Activated CD4-positive, alpha-beta T cell treated with anti-CD3 and anti-CD28 coated beads for 36 hours (primary cell): ENCODE results near the gene SYT5. TPM values are rescaled to one million over a fixed set of nuclear protein-coding genes. Genes with fewer than 3 reads are reported as not detected.

ENCODE experiments used
- ATAC-seq: fragments of 200-7000 bp; cut with Tn5 transposase; one replicate; pipeline ENCODE4 v1.10.0; 2021; ENCODE audit warnings: mild to moderate bottlenecking, moderate library complexity
- CTCF ChIA-PET: fragments of 350-600 bp; sonication (Branson Sonifier 250); formaldehyde crosslinking; loops from one replicate; lab custom pipeline; 2021; ENCODE audit warnings: antibody characterized with exemption; lab: Charles Lee
- POLR2A ChIA-PET: fragments of 350-600 bp; sonication (Branson Sonifier 250); formaldehyde crosslinking; loops from one replicate; lab custom pipeline; 2021; ENCODE audit warnings: antibody characterized with exemption, inconsistent platforms; lab: Charles Lee
- DNase-seq: peaks from one replicate; pipeline ENCODE4 v3.0.0-alpha.2; 2020
- H3K27ac Mint-ChIP-seq: one replicate; pipeline ENCODE4 v1.8.0; 2021; ENCODE audit warnings: mixed read lengths
- H3K27me3 Mint-ChIP-seq: one replicate; pipeline ENCODE4 v1.8.0; 2021; ENCODE audit warnings: mixed read lengths
- H3K36me3 Mint-ChIP-seq: one replicate; pipeline ENCODE4 v1.8.0; 2021; ENCODE audit warnings: low read depth, mixed read lengths
- H3K4me1 Mint-ChIP-seq: one replicate; pipeline ENCODE4 v1.8.0; 2021; ENCODE audit warnings: mixed read lengths
- H3K4me3 Mint-ChIP-seq: one replicate; pipeline ENCODE4 v1.8.0; 2021; ENCODE audit warnings: mild to moderate bottlenecking, moderate library complexity, mixed read lengths
- H3K9me3 Mint-ChIP-seq: one replicate; pipeline ENCODE4 v1.8.0; 2021; ENCODE audit warnings: low read depth, mixed read lengths
- intact Hi-C, 2 experiments: fragments of 100-400 bp; cut with DNase I in 1 of 2; cut with micrococcal nuclease in 1 of 2; formaldehyde crosslinking; loops; one replicate each; pipeline versions ENCODE4 v1.14.2 to v1.15.1; 2022 to 2024; cut with DNase I, micrococcal nuclease
- total RNA-seq, 2 experiments: library from RNA; stranded (reverse); gene quantifications; one replicate each; pipeline ENCODE4 v1.2.3, GENCODE V29; 2021

The SYT5 gene
- total RNA-seq, 2 experiments from 2014 or later, result 0.37 TPM; not detected in 1

DNA sequence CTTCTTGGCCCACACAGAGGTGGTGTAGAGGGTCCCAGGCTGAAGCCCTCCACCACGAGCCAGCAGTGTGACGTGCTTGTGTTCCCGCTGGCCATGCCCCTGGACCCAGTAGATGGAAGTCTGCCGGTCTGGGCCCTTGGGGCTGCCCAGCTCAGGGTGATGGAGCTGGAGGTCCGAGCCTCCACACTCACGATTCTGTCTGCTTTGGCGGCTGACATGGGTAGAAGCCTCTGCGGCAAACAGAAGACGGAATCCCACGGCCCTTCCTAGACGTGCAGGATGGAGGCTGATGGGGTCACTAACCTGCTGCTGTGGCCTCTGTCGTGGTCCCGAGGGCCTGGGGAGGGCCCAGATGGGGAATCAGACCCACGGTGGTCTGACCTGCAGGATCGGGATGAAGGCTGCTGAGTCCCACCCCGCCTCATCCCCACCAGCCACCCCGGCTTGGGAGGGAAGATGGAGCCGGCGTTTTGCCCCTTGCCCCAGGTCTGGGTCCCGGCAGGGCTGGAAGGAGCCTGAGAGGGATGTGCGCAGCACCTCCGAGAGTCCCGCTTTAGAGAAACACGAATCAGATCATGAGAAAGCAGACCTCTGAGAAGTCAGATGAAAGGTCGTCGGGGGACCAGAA lies 44.1 kb upstream of the SYT5 start:
- Mint-ChIP-seq H3K27ac (no peak overlapping the region), H3K36me3 (peaks cover 32% of the 10 kb centered on the region), H3K9me3 (peaks cover 5% of the 10 kb centered on the region), H3K4me3 (no peak overlapping the region), H3K27me3 (no peaks in the 10 kb centered on the region), H3K4me1 (no peaks in the 10 kb centered on the region)
- intact Hi-C loops, result no loop called here
- DNase-seq (no peak), ATAC-seq (no peak)
- ChIA-PET CTCF (no interaction called here), POLR2A (no interaction called here)

DNA sequence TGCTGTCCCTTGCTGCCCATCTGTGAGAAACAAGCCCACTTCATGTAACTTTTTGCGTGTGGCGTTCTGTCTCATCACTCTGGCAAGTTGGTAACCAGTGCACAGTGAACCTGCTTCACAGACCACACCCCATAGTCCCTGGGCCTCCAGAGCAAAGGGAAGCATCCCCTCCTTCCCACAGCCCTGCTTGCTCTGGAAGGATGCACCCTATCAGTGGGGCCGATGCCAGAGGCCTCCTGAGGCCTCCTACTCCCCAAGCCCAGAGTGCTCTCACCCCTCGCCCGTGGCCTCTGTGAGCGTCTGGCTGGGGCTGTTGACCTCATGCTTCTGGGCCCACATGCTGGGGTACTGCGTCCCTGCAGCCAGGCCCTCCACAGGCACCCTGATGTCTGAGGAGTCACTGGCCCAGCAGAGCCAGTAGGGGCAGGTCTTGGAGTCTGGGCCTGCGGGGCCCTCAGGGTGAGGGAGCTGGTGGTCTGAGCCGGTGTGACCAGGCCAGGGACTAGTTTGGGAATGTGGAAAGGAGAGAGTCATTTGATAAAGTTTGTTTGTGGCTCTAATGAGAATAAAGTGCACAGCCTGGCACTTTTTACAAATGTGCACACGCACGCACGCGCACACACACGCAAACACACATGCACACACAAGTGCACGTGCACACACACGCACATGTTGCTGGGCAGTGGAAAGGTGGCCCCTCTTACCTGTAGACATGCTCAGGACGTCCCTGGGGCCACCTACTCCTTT lies 43.4 kb upstream of the SYT5 start:
- ChIA-PET CTCF (no interaction called here), POLR2A (no interaction called here)

DNA sequence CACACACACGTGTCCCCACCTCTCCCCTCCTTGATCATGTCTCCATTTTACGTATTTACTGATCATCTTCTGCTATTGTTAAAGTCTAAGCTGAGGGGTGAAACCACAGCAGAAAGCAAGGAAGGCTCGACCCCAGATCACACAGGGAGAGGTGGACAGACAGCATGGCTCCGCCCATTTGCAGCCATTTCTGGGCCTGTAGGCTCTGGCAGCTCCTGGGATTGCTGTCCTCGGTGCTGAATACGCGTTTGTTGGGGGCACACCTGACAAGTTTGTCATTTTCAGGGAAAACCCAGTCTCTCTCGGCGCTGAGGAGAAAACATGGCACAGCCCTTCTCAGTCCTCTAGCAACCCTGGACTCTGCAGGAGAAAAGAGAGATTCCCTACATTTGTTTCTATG lies 40.4 kb upstream of the SYT5 start:
- ATAC-seq (no peak), DNase-seq (peak; percentile 36)
- Mint-ChIP-seq H3K27me3 (peaks cover 8% of the 10 kb centered on the region), H3K36me3 (peaks cover 17% of the 10 kb centered on the region), H3K9me3 (peaks cover 7% of the 10 kb centered on the region), H3K4me3 (no peak overlapping the region), H3K4me1 (peaks cover 15% of the 10 kb centered on the region), H3K27ac (no peak overlapping the region)
- ChIA-PET CTCF (interaction anchor here (0.7 to 0.8 kb wide), 2 partner anchors 73 to 131 kb away, joined by 3 read pairs; no protein-coding TSS in a partner anchor), POLR2A (no interaction called here)
- intact Hi-C loops, result no loop called here

More for the DNA sequence above, 43.4 kb upstream of the SYT5 start:
- H3K27me3 Mint-ChIP-seq, result no peaks in the 10 kb centered on the region
- no peak overlapping the region for H3K27ac Mint-ChIP-seq
- peaks cover 30% of the 10 kb centered on the region for H3K36me3 Mint-ChIP-seq
- H3K4me3 Mint-ChIP-seq, result no peak overlapping the region
- DNase-seq (no peak), ATAC-seq (no peak)
- intact Hi-C loops, result no loop called here
- no peaks in the 10 kb centered on the region for H3K4me1 Mint-ChIP-seq
- H3K9me3 Mint-ChIP-seq, result peaks cover 5% of the 10 kb centered on the region

DNA sequence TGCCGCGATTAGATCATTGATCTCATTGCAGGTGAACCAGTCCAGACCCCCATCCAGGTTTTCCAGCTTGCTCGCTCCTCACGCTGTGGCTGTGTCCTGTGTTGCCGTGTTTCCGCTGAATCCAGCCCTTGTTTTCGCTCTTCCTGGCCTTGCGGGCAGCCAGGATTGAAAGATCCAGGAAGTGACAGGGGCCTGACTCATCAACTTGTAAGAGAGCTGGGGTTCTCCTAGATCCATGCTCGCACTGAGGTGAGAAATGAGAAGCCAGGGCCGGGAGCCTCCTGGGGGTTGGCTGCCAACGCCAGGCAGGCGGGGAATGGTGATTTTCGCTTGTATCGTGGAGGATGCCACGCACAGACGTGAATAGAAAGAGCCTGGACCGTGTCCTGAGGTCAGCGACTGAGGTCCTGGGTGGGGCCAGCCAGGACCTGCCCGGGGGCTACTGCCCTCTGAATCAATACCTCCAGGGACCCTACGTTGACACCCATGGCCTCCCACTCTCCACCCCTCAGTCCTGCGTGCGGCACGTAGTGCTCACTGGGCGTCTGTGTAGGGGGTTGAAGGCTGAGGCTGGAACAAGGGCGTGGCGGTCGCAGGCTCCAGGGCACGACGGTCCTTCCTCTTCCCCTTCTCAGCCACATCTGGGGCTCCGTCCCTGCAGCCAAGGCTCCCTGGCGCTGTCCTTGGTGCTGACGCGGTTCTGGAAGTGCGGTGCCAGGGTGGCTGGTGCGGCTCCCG lies 36.5 kb upstream of the SYT5 start:
- intact Hi-C loops, result loop anchor here (1.0 to 5.0 kb wide), 5 partner anchors 37 to 43 kb away; partner anchors contain the start of gene PPP6R1 (in 2 of the 2)
- ChIA-PET POLR2A (interaction anchor here (0.5 kb wide), 1 partner anchor 186 kb away, joined by 6 read pairs; no protein-coding TSS in a partner anchor), CTCF (no interaction called here)
- Mint-ChIP-seq H3K4me3 (peak overlapping the region; percentile 43), H3K9me3 (peaks cover 12% of the 10 kb centered on the region), H3K27me3 (peaks cover 20% of the 10 kb centered on the region), H3K27ac (no peak overlapping the region), H3K36me3 (peaks cover 11% of the 10 kb centered on the region), H3K4me1 (peaks cover 15% of the 10 kb centered on the region)
- peak; percentile 84 for DNase-seq
- peak; percentile 90 for ATAC-seq

DNA sequence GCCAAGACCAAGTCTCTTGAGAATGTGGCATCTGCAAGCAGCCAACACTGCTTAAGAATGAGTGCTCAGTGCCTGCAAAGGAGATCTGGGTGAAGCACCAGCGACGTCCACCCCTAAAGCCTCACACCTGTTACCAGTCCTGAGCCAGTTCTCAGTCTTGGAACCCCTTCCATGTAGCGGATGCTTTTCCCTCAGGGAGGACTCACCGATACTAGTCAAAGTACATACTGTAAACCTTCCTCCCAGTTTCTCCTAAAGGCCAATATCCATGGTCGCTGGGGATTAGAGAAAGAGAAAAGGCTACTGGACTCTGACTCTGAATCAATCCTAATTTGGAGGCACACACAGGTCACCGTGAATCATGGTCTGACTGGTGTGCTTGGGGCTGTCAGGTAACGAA lies 33.5 kb upstream of the SYT5 start:
- Mint-ChIP-seq H3K36me3 (peaks cover 3% of the 10 kb centered on the region), H3K9me3 (peaks cover 6% of the 10 kb centered on the region), H3K27me3 (peaks cover 29% of the 10 kb centered on the region), H3K4me1 (peaks cover 15% of the 10 kb centered on the region), H3K4me3 (no peak overlapping the region), H3K27ac (no peak overlapping the region)
- no peak for DNase-seq
- ChIA-PET POLR2A (no interaction called here), CTCF (no interaction called here)
- intact Hi-C loops, result loop anchor here in 1 of 2 experiments (2.0 kb wide), 1 partner anchor 205 kb away; no protein-coding TSS in a partner anchor
- no peak for ATAC-seq

DNA sequence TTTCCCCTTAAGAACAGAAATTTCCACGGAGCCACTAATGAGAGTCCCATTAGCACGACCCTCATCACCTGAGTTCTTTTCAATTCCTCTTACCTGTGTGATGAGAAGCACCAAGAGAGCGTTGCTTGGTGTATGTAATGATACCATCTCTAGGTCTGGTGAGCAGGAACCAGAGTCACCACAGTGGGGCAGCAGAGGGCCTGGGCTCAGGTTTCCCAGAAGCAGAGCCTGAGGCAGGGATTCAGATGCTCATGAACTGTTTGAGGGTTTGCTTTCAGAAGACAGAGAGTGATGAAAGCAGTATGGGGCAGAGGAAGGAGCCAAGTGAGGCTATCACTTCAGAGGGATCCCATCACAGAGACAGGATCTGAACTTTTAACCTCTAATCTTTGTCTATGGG lies 32.4 kb upstream of the SYT5 start:
- Mint-ChIP-seq H3K4me3 (no peak overlapping the region), H3K27me3 (peaks cover 29% of the 10 kb centered on the region), H3K27ac (no peak overlapping the region), H3K9me3 (peaks cover 6% of the 10 kb centered on the region), H3K4me1 (peaks cover 11% of the 10 kb centered on the region), H3K36me3 (peaks cover 3% of the 10 kb centered on the region)
- DNase-seq (peak; percentile 78), ATAC-seq (no peak)
- CTCF ChIA-PET, result interaction anchor here (0.6 to 0.7 kb wide), 2 partner anchors 48 to 290 kb away, joined by 3 read pairs; no protein-coding TSS in a partner anchor
- intact Hi-C loops, result loop anchor here in 1 of 2 experiments (2.0 kb wide), 1 partner anchor 206 kb away; no protein-coding TSS in a partner anchor
- POLR2A ChIA-PET, result interaction anchor here (0.6 to 0.7 kb wide), 2 partner anchors 264 to 292 kb away, joined by 3 read pairs; no protein-coding TSS in a partner anchor

DNA sequence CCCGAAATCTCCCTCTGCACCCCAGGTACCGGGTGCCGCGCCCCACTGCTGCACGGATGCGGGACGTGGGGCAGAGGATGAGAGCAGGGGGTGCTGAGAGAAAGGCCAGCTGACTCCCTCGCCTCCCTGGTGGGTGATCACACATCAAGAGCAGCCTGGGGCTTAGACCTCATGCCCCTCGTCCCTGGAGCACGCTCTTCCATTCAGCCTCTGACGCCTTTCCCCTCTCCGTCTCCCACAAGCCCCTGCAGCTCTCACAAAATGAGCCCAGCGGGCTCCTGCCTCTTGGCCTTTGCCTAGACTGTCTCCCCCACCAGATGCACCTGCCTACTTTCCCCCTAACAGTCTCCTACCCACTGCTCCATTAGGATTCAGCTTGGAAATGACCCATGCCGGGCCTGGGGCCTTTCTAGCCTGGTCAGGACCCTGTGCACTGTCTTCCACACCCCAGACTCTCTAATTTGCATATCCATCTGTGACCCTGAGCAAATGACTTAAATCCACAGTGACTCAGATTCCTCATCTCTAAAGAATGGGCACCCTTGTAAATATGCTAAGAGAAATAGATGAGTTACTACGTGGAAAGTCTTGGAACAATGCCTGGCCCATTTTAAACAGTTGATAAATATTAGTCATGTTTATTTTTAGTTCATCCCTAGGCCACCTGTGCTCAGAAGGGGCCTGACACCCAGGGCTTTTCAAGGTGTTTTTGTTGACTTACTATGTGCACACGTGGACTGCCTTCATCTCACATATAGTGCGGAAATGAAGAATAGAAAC lies 29.8 kb upstream of the SYT5 start:
- Mint-ChIP-seq H3K4me3 (no peak overlapping the region), H3K27me3 (peaks cover 29% of the 10 kb centered on the region), H3K9me3 (peaks cover 5% of the 10 kb centered on the region), H3K27ac (no peak overlapping the region), H3K36me3 (peaks cover 3% of the 10 kb centered on the region), H3K4me1 (peaks cover 2% of the 10 kb centered on the region)
- CTCF ChIA-PET, result no interaction called here
- no peak for DNase-seq
- no peak for ATAC-seq
- intact Hi-C loops, result no loop called here
- POLR2A ChIA-PET, result no interaction called here

DNA sequence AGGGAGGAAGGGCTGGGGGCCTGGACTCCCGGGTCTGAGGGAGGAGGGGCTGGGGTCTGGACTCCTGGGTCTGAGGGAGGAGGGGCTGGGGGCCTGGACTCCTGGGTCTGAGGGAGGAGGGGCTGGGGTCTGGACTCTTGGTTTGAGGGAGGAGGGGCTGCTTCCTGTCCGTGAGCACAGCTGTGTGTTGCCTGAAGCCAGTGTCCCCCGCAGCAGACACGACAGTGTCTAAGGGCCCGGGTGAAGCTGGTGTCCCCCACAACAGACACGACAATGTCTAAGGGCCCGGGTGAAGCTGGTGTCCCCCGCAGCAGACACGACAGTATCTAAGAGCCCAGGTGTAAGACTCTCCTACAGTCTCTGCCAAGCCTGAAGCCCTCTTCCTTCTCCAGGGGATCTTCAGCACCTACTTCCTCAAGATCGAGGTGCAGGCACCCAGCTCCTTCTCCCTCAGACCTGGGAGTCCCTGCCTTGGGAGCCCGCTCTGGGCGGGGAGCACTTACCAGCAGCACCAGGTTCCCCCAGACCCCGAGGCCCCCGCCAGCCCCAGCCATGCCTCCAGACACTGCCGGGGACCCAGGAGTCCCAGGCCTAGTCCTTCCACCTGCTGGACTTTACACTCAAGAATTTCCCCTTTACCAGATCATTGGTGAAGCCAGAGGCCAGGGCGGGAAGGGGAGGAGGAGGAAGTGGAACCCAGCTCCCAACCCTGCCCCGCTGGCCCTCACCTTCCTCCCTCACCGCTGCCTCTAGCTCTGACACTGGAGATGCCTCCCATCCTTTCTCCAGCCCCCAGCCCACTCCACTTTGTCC lies 29.0 kb upstream of the SYT5 start, which contains the start of gene PTPRH:
Gene PTPRH, minus strand, starts transcription at position 622 of the 813 bp plus-strand sequence. Its CDS starts 68 bp downstream, at position 554.
- ChIA-PET POLR2A (interaction anchor here (0.5 kb wide), 1 partner anchor 16 kb away, joined by 4 read pairs; no protein-coding TSS in a partner anchor), CTCF (no interaction called here)
- Mint-ChIP-seq H3K27me3 (peaks cover 26% of the 10 kb centered on the region), H3K9me3 (peaks cover 5% of the 10 kb centered on the region), H3K27ac (no peak within 1 kb of the TSS), H3K36me3 (peaks cover 3% of the 10 kb centered on the region), H3K4me3 (no peak within 1 kb of the TSS), H3K4me1 (peaks cover 2% of the 10 kb centered on the region)
- DNase-seq, result no peak
- intact Hi-C loops, result no loop called here
- ATAC-seq, result no peak

DNA sequence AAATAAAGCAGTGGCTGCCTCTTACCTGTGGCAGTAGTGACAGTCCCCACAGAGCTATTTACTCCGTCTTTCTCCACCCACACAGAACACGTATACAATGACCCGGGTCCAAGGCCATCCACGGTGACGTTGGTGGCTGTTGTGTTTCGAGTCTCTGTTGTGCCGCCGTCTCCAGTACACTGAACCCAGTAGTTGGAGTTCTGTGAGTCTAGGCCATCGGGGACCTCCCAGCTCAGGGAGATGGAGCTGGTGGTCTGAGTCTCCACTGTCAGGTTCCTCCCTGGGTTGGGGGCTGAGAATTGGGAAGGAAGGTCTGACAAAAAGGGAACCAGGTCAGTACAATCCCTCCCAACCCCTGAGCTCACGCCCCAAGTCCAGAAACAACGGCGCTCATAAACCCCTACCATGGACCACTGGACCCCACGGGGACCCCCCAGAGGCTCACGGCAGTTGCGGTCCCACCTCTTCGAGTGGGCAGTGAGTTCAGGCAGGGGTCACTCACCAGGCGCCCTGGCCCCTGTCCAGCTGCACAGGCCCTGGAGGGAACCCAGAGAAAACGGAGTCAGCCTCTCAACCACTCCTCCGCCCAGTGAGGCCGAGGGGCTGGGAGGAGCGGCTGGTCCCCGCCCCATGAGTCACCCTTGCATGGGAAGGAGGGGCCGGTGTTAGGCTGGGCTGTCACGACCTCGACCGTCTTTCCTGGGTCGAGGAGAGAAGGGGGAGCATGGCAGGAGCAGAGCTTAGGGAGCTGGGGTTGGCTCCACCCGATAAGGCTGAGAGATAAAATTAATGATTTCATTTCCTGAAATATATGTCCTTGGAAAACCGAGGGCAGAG lies 26.8 kb upstream of the SYT5 start:
- POLR2A ChIA-PET, result no interaction called here
- H3K36me3 Mint-ChIP-seq, result no peaks in the 10 kb centered on the region
- no peaks in the 10 kb centered on the region for H3K9me3 Mint-ChIP-seq
- intact Hi-C loops, result no loop called here
- CTCF ChIA-PET, result no interaction called here
- peaks cover 2% of the 10 kb centered on the region for H3K4me1 Mint-ChIP-seq
- peak; percentile 96 for ATAC-seq
- no peak overlapping the region for H3K27ac Mint-ChIP-seq
- peak; percentile 76 for DNase-seq
- H3K27me3 Mint-ChIP-seq, result peaks cover 25% of the 10 kb centered on the region
- no peak overlapping the region for H3K4me3 Mint-ChIP-seq
